AG04449 (cell line): ENCODE results near the gene ARHGDIA.

Source experiments
- CTCF ChIA-PET: fragments of 350-600 bp; formaldehyde crosslinking; extraction: SDS; loops from one replicate; lab custom pipeline; 2021; ENCODE audit warnings: antibody characterized with exemption; lab: Yijun Ruan, JAX
- POLR2A ChIA-PET: fragments of 400-600, 350-600 bp; formaldehyde crosslinking; extraction: SDS; loops from one replicate; lab custom pipeline; 2020; ENCODE audit warnings: antibody characterized with exemption, inconsistent platforms; lab: Yijun Ruan, JAX
- DNase-seq: peaks from one replicate; pipeline ENCODE4 v3.0.0-alpha.2; 2010; ENCODE audit warnings: low read depth, low spot score
- H3K4me3 ChIP-seq: 2 replicates; pipeline ENCODE4 v1.5.1; 2011; ENCODE audit warnings: low read depth, mild to moderate bottlenecking, control low read depth, low read length
- CTCF ChIP-seq: IDR thresholded peaks from one replicate; pipeline ENCODE4 v1.5.1; 2011; ENCODE audit warnings: mild to moderate bottlenecking, moderate library complexity, low read length, control low read depth, inconsistent platforms; ENCODE audit not compliant: insufficient read depth; ENCODE audit errors: missing control alignments

The ARHGDIA gene

GRCh38 chr17:81906476-81907218, 35.5 kb upstream of the ARHGDIA start:
- H3K4me3 ChIP-seq: no peak overlapping the region
- DNase-seq: no peak
- no peak for TF ChIP-seq CTCF
- POLR2A ChIA-PET: no interaction called here
- CTCF ChIA-PET: no interaction called here

- H3K4me3 ChIP-seq: no peak overlapping the region
- ChIA-PET POLR2A (no interaction called here), CTCF (no interaction called here)
- DNase-seq: no peak
- no peak for TF ChIP-seq CTCF
Measured at GRCh38 chr17:81905993-81906392, 34.9 kb upstream of the ARHGDIA start.

- DNase-seq: no peak
- no peak for TF ChIP-seq CTCF
- POLR2A ChIA-PET: no interaction called here
- no peak overlapping the region for H3K4me3 ChIP-seq
- CTCF ChIA-PET: no interaction called here
Measured at GRCh38 chr17:81905424-81905875, 34.3 kb upstream of the ARHGDIA start.

GRCh38 chr17:81904600-81905423, 33.7 kb upstream of the ARHGDIA start:
- CTCF ChIA-PET: no interaction called here
- no peak overlapping the region for H3K4me3 ChIP-seq
- DNase-seq: no peak
- POLR2A ChIA-PET: no interaction called here
- no peak for TF ChIP-seq CTCF

GRCh38 chr17:81903896-81904599, 32.9 kb upstream of the ARHGDIA start:
- CTCF ChIA-PET: no interaction called here
- POLR2A ChIA-PET: no interaction called here
- H3K4me3 ChIP-seq: no peak overlapping the region
- DNase-seq: no peak
- no peak for TF ChIP-seq CTCF
